Endothelial cell of coronary artery (primary cell): ENCODE results near the gene FAM3C. TPM values are rescaled to one million over a fixed set of nuclear protein-coding genes. Genes with fewer than 3 reads are reported as not detected.

Experiments used
- total RNA-seq: library from RNA; depleted of rRNA; stranded (reverse); fragments of >200 nt; gene quantifications from 2 replicates; pipeline ENCODE4 v1.2.3, GENCODE V29; 2014

FAM3C gene
- total RNA-seq: 38.2 and 50.7 TPM in 2 replicates

GRCh38 chr7:121395961-121396757 is at the start of gene FAM3C:
Gene FAM3C, minus strand, starts transcription at chr7:121396308. Its CDS starts 13,339 bp downstream, at chr7:121382969.

GRCh38 chr7:121328508-121329190 is 67.5 kb downstream of the FAM3C start, which contains the start of gene WNT16:
Gene WNT16, plus strand, starts transcription at chr7:121329000. Its CDS starts 293 bp downstream, at chr7:121329293.

Other genes starting within 250 kb of the FAM3C start
- not detected in 2 replicates for gene WNT16, start 67.3 kb downstream of the FAM3C start, total RNA-seq